ENCODE results near the gene SLC25A4.

DNA sequence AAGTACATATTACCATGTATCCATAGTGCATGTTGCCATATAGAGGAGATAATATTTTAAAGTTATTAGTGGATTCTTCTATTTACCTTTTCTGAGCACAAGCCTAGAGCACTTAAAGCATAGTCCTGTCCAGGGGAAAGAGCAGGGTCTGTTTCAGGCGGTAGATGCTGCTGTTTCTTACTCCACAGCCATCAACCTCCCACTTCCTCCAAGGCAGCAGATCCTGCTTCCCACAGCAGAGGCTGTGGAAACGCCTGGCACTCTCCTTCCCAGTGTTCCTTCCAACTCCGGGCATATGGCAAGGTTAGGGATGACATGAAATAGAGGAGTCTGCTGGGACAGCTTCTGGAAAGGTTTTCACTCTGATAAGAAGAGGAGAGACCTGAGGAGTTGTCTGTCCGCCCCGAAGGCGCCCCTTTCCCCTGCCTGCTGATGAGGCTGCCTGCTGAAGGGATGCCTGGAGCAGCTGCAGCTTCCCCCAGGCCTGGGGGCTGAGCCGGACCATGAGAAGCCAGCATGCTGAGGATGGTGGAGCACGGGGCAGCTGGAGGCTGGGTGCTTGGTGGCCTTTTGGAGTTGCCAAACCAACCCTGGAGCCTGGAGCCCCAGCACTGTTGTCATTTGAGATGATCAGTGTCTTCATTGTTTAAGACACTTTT lies 43.9 kb upstream of the SLC25A4 start:
- TF ChIP-seq, protein P1, sequence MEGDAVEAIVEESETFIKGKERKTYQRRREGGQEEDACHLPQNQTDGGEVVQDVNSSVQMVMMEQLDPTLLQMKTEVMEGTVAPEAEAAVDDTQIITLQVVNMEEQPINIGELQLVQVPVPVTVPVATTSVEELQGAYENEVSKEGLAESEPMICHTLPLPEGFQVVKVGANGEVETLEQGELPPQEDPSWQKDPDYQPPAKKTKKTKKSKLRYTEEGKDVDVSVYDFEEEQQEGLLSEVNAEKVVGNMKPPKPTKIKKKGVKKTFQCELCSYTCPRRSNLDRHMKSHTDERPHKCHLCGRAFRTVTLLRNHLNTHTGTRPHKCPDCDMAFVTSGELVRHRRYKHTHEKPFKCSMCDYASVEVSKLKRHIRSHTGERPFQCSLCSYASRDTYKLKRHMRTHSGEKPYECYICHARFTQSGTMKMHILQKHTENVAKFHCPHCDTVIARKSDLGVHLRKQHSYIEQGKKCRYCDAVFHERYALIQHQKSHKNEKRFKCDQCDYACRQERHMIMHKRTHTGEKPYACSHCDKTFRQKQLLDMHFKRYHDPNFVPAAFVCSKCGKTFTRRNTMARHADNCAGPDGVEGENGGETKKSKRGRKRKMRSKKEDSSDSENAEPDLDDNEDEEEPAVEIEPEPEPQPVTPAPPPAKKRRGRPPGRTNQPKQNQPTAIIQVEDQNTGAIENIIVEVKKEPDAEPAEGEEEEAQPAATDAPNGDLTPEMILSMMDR (conservative IDR thresholded peaks at IDR 0.05; ENCODE audit: low read depth, low read length) = no peak
- TF ChIP-seq EZH2 (IDR thresholded peaks at IDR 0.05; ENCODE audit: borderline replicate concordance, low read depth, low read length, poor library complexity, severe bottlenecking) = no peak

All from A673 (cell line).